Stimulated activated CD8-positive, alpha-beta memory T cell treated with anti-CD3 and anti-CD28 coated beads, Interleukin-7, amount 100 ng/mL, for 4 hours (primary cell): ENCODE data around the gene BSG.

Experiments used
- DNase-seq, 2 donors: peaks; one replicate each; pipeline ENCODE4 v3.0.0-alpha.2; 2020; ENCODE audit warnings: low read depth in 2 of 2

BSG gene

GRCh38 chr19:540867-541637 is 31.3 kb upstream of the BSG start:
- no peak for DNase-seq

- DNase-seq: no peak
Measured at GRCh38 chr19:541699-542098, 30.7 kb upstream of the BSG start.

- no peak for DNase-seq
Measured at GRCh38 chr19:542173-542866, 30.1 kb upstream of the BSG start.

- DNase-seq: peak; percentile 66 to 81
Measured at GRCh38 chr19:543910-544608, 28.3 kb upstream of the BSG start, which contains the start of gene GZMM. Gene GZMM, plus strand, starts transcription at chr19:544053. Its CDS starts 19 bp downstream, at chr19:544072.

GRCh38 chr19:547117-547516 is 25.3 kb upstream of the BSG start:
- DNase-seq: no peak

- no peak for DNase-seq
Measured at GRCh38 chr19:547836-548720, 24.3 kb upstream of the BSG start.

- no peak for DNase-seq
Measured at GRCh38 chr19:548886-549830, 23.2 kb upstream of the BSG start.

GRCh38 chr19:554817-555216 is 17.6 kb upstream of the BSG start:
- no peak for DNase-seq

- DNase-seq: no peak
Measured at GRCh38 chr19:555474-555808, 17.0 kb upstream of the BSG start.

GRCh38 chr19:556611-557382 is 15.6 kb upstream of the BSG start:
- DNase-seq: no peak

GRCh38 chr19:558770-559439 is 13.5 kb upstream of the BSG start:
- DNase-seq: no peak

- no peak for DNase-seq
Measured at GRCh38 chr19:560121-560520, 12.3 kb upstream of the BSG start.

GRCh38 chr19:566403-566802 is 6.0 kb upstream of the BSG start:
- no peak for DNase-seq

- DNase-seq: no peak
Measured at GRCh38 chr19:566844-567243, 5.6 kb upstream of the BSG start.

GRCh38 chr19:567296-567900 is 5.0 kb upstream of the BSG start:
- no peak for DNase-seq

- no peak for DNase-seq
Measured at GRCh38 chr19:570251-570686, 2.1 kb upstream of the BSG start.

- DNase-seq: no peak
Measured at GRCh38 chr19:570937-571565, 1.3 kb upstream of the BSG start.

GRCh38 chr19:571566-571974 is 826 bp upstream of the BSG start:
- no peak for DNase-seq
